IPS DF 4.7 (cell line): ENCODE data around the gene IL2RG.

Experiments
- DNase-seq: peaks from one replicate; pipeline ENCODE4 v3.0.0-alpha.2; 2013; ENCODE audit warnings: low spot score; ENCODE audit errors: extremely low read depth

Gene IL2RG

GRCh38 chrX:71109051-71109450 is 2.3 kb downstream of the IL2RG start:
- DNase-seq, result no peak

- no peak for DNase-seq
These were observed 3.5 kb downstream of the IL2RG start for GRCh38 chrX:71107762-71108360.

GRCh38 chrX:71107245-71107644 is 4.1 kb downstream of the IL2RG start:
- DNase-seq, result no peak

- DNase-seq, result no peak
These were observed 5.0 kb downstream of the IL2RG start, which contains the start of gene CXorf65 for GRCh38 chrX:71106427-71106826. Gene CXorf65 (minus strand): TSS chrX:71106740. CDS start chrX:71106556, 184 bp downstream.

- DNase-seq, result no peak
These were observed 5.7 kb downstream of the IL2RG start for GRCh38 chrX:71105628-71106027.

GRCh38 chrX:71103110-71103983 is 8.0 kb downstream of the IL2RG start:
- no peak for DNase-seq

GRCh38 chrX:71102292-71102691 is 9.1 kb downstream of the IL2RG start:
- DNase-seq, result no peak

GRCh38 chrX:71100581-71101505 is 10.5 kb downstream of the IL2RG start:
- DNase-seq, result no peak

GRCh38 chrX:71099736-71100135 is 11.6 kb downstream of the IL2RG start:
- no peak for DNase-seq

- DNase-seq, result no peak
These were observed 12.3 kb downstream of the IL2RG start for GRCh38 chrX:71098951-71099506.

GRCh38 chrX:71098302-71098701 is 13.1 kb downstream of the IL2RG start:
- DNase-seq, result no peak

GRCh38 chrX:71096760-71097032 is 14.7 kb downstream of the IL2RG start:
- DNase-seq, result no peak

GRCh38 chrX:71095981-71096759 is 15.2 kb downstream of the IL2RG start:
- DNase-seq, result no peak

- DNase-seq, result no peak
These were observed 15.8 kb downstream of the IL2RG start, which contains the start of gene FOXO4 for GRCh38 chrX:71095555-71095980. Gene FOXO4 (plus strand): TSS chrX:71095851. CDS start chrX:71096529, 678 bp downstream.

- no peak for DNase-seq
These were observed 16.3 kb downstream of the IL2RG start for GRCh38 chrX:71095033-71095432.

GRCh38 chrX:71091263-71091662 is 20.1 kb downstream of the IL2RG start:
- DNase-seq, result no peak

GRCh38 chrX:71085900-71086299 is 25.5 kb downstream of the IL2RG start:
- DNase-seq, result no peak

- no peak for DNase-seq
These were observed 28.6 kb downstream of the IL2RG start for GRCh38 chrX:71082822-71083221.

- no peak for DNase-seq
These were observed 29.2 kb downstream of the IL2RG start for GRCh38 chrX:71082124-71082647.

GRCh38 chrX:71081330-71082123 is 29.9 kb downstream of the IL2RG start:
- DNase-seq, result no peak
